Mesenchymal stem cell (in vitro differentiated cells and primary cell): ENCODE results near the gene SCAF4. TPM values are rescaled to one million over a fixed set of nuclear protein-coding genes. Genes with fewer than 3 reads are reported as not detected.

ENCODE experiments used
- DNase-seq: peaks from one replicate; pipeline ENCODE4 v3.0.0-alpha.2; 2013
- H2AFZ ChIP-seq: one replicate; pipeline ENCODE4 v1.6.1; 2013; ENCODE audit warnings: low read depth, mild to moderate bottlenecking, control low read depth, inconsistent platforms, low read length, moderate library complexity
- H2AK5ac ChIP-seq: 2 replicates; pipeline ENCODE4 v1.6.1; 2013; ENCODE audit warnings: low read length, moderate library complexity, mild to moderate bottlenecking, inconsistent platforms; ENCODE audit not compliant: severe bottlenecking
- H2BK120ac ChIP-seq: one replicate; pipeline ENCODE4 v1.6.1; 2013; ENCODE audit warnings: low read depth, mild to moderate bottlenecking, inconsistent platforms, low read length, moderate library complexity
- H2BK12ac ChIP-seq, 2 experiments: one replicate each; pipeline ENCODE4 v1.6.1; 2013; ENCODE audit warnings: inconsistent platforms in 2 of 2, low read length in 2 of 2, mild to moderate bottlenecking in 2 of 2, moderate library complexity in 2 of 2, control low read depth in 1 of 2
- H2BK15ac ChIP-seq: one replicate; pipeline ENCODE4 v1.6.1; 2013; ENCODE audit warnings: mild to moderate bottlenecking, low read depth, inconsistent platforms; ENCODE audit not compliant: poor library complexity, severe bottlenecking
- H2BK5ac ChIP-seq: 2 replicates; pipeline ENCODE4 v1.6.1; 2013; ENCODE audit warnings: low read depth, mild to moderate bottlenecking, low read length, control low read depth, inconsistent platforms; ENCODE audit not compliant: poor library complexity, severe bottlenecking
- H3K14ac ChIP-seq, 2 experiments: one replicate each; pipeline ENCODE4 v1.6.1; 2013; ENCODE audit warnings: inconsistent platforms in 2 of 2, low read length in 2 of 2, control low read depth in 1 of 2, mild to moderate bottlenecking in 1 of 2, moderate library complexity in 1 of 2
- H3K18ac ChIP-seq, 2 experiments: one replicate each; pipeline ENCODE4 v1.6.1; 2013; ENCODE audit warnings: inconsistent platforms in 2 of 2, low read length in 2 of 2, control low read depth in 1 of 2, low read depth in 1 of 2, mild to moderate bottlenecking in 1 of 2
- H3K23ac ChIP-seq, 2 experiments: one replicate each; pipeline ENCODE4 v1.6.1; 2013; ENCODE audit warnings: inconsistent platforms in 2 of 2, low read length in 2 of 2, mild to moderate bottlenecking in 2 of 2, moderate library complexity in 2 of 2, control low read depth in 1 of 2
- H3K27ac ChIP-seq: 2 replicates; pipeline ENCODE4 v1.5.1; 2013; ENCODE audit warnings: mild to moderate bottlenecking, moderate library complexity, low read length, control low read depth, inconsistent platforms; ENCODE audit not compliant: poor library complexity, severe bottlenecking
- H3K27me3 ChIP-seq, 2 experiments: 2 replicates each; pipeline versions ENCODE4 v1.6.1 to v1.7.0; 2013; ENCODE audit warnings: low read length in 2 of 2, mild to moderate bottlenecking in 2 of 2, moderate library complexity in 2 of 2, control low read depth in 1 of 2, inconsistent platforms in 1 of 2; ENCODE audit not compliant: control insufficient read depth in 1 of 2, insufficient read depth in 1 of 2
- H3K36me3 ChIP-seq, 2 experiments: 2 replicates each; pipeline versions ENCODE4 v1.6.1 to v1.7.0; 2013; ENCODE audit warnings: low read length in 2 of 2, control low read depth in 1 of 2, inconsistent platforms in 1 of 2, low read depth in 1 of 2, mild to moderate bottlenecking in 1 of 2; ENCODE audit not compliant: insufficient read depth in 2 of 2, control insufficient read depth in 1 of 2
- H3K4ac ChIP-seq, 2 experiments: one replicate each; pipeline ENCODE4 v1.6.1; 2013; ENCODE audit warnings: inconsistent platforms in 2 of 2, low read length in 2 of 2, mild to moderate bottlenecking in 2 of 2, moderate library complexity in 2 of 2, control low read depth in 1 of 2, low read depth in 1 of 2
- H3K4me1 ChIP-seq: 2 replicates; pipeline ENCODE4 v1.6.1; 2013; ENCODE audit warnings: low read depth, low read length, control low read depth; ENCODE audit not compliant: control insufficient read depth, insufficient read depth
- H3K4me2 ChIP-seq: 2 replicates; pipeline ENCODE4 v1.6.1; 2013; ENCODE audit warnings: low read length, mild to moderate bottlenecking, inconsistent platforms; ENCODE audit not compliant: poor library complexity, severe bottlenecking
- H3K4me3 ChIP-seq, 2 experiments: 2 replicates each; pipeline versions ENCODE4 v1.5.1 to v1.7.0; 2013; ENCODE audit warnings: low read length in 2 of 2, mild to moderate bottlenecking in 2 of 2, control low read depth in 1 of 2, low read depth in 1 of 2; ENCODE audit not compliant: insufficient read depth in 1 of 2
- H3K79me1 ChIP-seq: replicated peaks from 2 replicates; pipeline ENCODE4 v1.6.1; 2013; ENCODE audit warnings: mild to moderate bottlenecking, control low read depth, low read length, inconsistent platforms; ENCODE audit not compliant: poor library complexity, severe bottlenecking
- H3K9ac ChIP-seq: 2 replicates; pipeline ENCODE4 v1.7.0; 2013; ENCODE audit warnings: mild to moderate bottlenecking, low read length, moderate library complexity
- H3K9me3 ChIP-seq: 2 replicates; pipeline ENCODE4 v1.7.0; 2013; ENCODE audit warnings: mild to moderate bottlenecking, low read length; ENCODE audit not compliant: control insufficient read depth
- H4K8ac ChIP-seq: one replicate; pipeline ENCODE4 v1.6.1; 2013; ENCODE audit warnings: inconsistent platforms, mild to moderate bottlenecking, low read length, moderate library complexity
- H4K91ac ChIP-seq: one replicate; pipeline ENCODE4 v1.6.1; 2013; ENCODE audit warnings: mild to moderate bottlenecking, low read length, inconsistent platforms
- WGBS: methylation state at CpG from one replicate; pipeline ENCODE4 v1.1.7; 2013; ENCODE audit warnings: mixed read lengths; 5-methylcytosine and 5-hydroxymethylcytosine counted together
- small RNA-seq: library from polyadenylated mRNA; stranded (forward); fragments of <200 nt; extraction: miRNeasy Mini kit (QIAGEN cat#:217004); gene quantifications from one replicate; pipeline ENCODE3, GENCODE V24; 2013; ENCODE audit warnings: low read depth

The SCAF4 gene

GRCh38 chr21:31623664-31624063, 108.3 kb downstream of the SCAF4 start:
- Histone ChIP-seq H2BK5ac (no peak overlapping the region), H3K9ac (no peak overlapping the region), H2AK5ac (no peak overlapping the region), H4K91ac (no peak overlapping the region), H3K4me3 (no peak overlapping the region), H3K23ac (no peak overlapping the region), H3K27ac (no peak overlapping the region), H3K79me1 (no peaks in the 10 kb centered on the region), H3K27me3 (no peaks in the 10 kb centered on the region), H2BK12ac (no peak overlapping the region), H3K9me3 (peaks cover 4% of the 10 kb centered on the region), H3K18ac (no peak overlapping the region), H3K4ac (no peak overlapping the region), H2BK120ac (no peak overlapping the region), H2BK15ac (no peak overlapping the region), H2AFZ (no peak overlapping the region), H3K14ac (no peak overlapping the region), H3K4me2 (no peak overlapping the region), H3K4me1 (no peaks in the 10 kb centered on the region), H3K36me3 (no peaks in the 10 kb centered on the region), H4K8ac (no peak overlapping the region)
- DNase-seq: no peak
- no CpG with 5 or more reads among the region's 6 CpGs for WGBS

DNA sequence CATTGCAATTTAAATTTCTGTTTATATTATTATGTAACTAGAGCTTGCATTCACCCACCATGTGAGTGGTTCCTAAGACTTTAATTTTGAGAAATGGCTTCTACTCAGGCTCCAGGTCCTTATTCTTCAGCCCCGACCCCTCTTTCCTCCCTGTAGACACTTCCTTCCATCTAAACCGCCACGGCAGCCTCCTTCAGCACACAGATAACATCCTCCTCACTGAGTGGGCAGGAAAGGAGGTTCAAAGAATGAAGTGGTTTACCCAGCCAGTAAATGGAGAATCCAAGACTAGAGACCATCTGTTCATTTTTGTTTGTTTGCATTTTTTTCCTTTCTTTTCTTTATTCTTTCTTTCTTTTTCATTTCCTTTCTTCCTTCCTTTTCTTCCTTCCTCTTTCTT, 109.5 kb downstream of the SCAF4 start:
- Histone ChIP-seq H3K36me3 (no peaks in the 10 kb centered on the region), H3K9ac (no peak overlapping the region), H3K4me2 (no peak overlapping the region), H2BK5ac (no peak overlapping the region), H2BK120ac (no peak overlapping the region), H2AK5ac (no peak overlapping the region), H3K23ac (no peak overlapping the region), H4K91ac (no peak overlapping the region), H3K79me1 (no peaks in the 10 kb centered on the region), H3K4me3 (no peak overlapping the region), H2BK15ac (no peak overlapping the region), H2AFZ (no peak overlapping the region), H3K27ac (no peak overlapping the region), H4K8ac (no peak overlapping the region), H3K4me1 (no peaks in the 10 kb centered on the region), H3K27me3 (no peaks in the 10 kb centered on the region), H3K4ac (no peak overlapping the region), H3K14ac (no peak overlapping the region), H3K9me3 (peaks cover 4% of the 10 kb centered on the region), H3K18ac (no peak overlapping the region), H2BK12ac (no peak overlapping the region)
- DNase-seq: no peak
- WGBS: no CpG with 5 or more reads among the region's 3 CpGs

Small RNAs within 50 kb of the gene (small RNA-seq; reads per million reads assigned to genes)
- not detected for gene RF01241
